GM19351 (cell line): ENCODE data around the gene ZMIZ1.

Experiments
- ATAC-seq: cut with Tn5 transposase; IDR thresholded peaks from one replicate; pipeline ENCODE4 v1.9.1; 2021; ENCODE audit warnings: mild to moderate bottlenecking, moderate library complexity; ENCODE audit not compliant: unreplicated experiment

ZMIZ1 gene

GRCh38 chr10:79183468-79183865, 114.7 kb downstream of the ZMIZ1 start:
- ATAC-seq: no peak

- ATAC-seq: no peak
Measured at GRCh38 chr10:79184145-79184625, 115.4 kb downstream of the ZMIZ1 start.

GRCh38 chr10:79184657-79185056, 115.9 kb downstream of the ZMIZ1 start:
- ATAC-seq: no peak

GRCh38 chr10:79185067-79185774, 116.5 kb downstream of the ZMIZ1 start:
- ATAC-seq: no peak

DNA sequence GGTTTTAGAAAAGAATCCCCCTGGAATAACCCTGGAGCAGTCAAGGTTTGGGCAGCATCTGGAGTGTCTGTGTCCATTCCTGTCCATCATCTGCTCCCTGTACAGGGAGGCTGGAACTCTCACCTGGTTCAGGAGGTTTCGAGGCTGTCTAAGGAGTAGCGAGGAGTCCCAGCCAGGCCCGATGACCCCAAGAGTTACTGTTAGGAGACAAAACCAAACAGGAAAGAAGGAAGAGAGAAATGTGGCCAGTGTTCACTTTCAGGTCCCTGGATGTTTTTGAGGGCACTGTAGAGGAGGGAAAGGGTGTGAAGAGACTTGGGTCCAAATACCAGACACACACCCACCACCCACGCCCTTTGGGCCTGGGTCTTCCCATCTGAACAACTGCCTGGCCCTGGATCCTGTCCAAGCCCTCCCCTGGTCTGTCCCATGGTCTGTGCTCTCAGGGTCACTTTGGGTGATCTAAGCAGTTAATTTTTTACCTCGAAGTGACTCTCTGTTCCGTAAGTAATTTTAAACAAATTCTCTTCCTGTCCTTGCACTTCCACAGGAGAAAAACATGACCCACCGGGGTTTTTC, 117.1 kb downstream of the ZMIZ1 start:
- no peak for ATAC-seq

DNA sequence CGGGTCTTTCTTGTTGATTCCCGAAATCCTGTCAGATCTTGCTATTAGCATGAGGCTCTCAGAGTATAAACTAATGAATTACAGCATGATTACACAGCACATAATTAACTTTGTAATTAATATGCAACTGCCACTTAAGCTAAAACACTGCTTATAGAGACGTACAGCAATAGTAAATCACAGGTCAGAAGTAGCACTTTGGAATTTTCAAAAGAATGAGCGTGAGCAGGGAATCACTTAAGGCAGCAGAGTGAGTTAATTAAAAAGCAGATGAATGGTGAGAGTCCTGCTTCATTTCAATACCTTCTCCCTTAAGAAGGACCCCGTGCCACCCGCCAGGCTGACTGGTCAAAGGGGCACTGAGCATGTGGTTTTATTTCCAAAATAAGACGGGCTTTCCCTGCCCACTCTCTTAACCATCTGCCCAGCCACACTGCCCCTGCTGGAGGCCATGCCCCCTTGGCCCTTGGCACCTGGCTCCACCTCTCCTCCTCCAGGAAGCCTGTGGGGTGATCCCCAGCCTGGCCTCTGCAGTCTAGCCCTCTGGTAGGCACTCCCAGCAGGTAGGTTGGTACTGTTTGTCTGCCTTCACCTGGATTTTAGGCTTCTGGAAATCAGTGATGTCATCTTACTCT, 117.8 kb downstream of the ZMIZ1 start:
- no peak for ATAC-seq

GRCh38 chr10:79187121-79187940, 118.6 kb downstream of the ZMIZ1 start:
- ATAC-seq: no peak

DNA sequence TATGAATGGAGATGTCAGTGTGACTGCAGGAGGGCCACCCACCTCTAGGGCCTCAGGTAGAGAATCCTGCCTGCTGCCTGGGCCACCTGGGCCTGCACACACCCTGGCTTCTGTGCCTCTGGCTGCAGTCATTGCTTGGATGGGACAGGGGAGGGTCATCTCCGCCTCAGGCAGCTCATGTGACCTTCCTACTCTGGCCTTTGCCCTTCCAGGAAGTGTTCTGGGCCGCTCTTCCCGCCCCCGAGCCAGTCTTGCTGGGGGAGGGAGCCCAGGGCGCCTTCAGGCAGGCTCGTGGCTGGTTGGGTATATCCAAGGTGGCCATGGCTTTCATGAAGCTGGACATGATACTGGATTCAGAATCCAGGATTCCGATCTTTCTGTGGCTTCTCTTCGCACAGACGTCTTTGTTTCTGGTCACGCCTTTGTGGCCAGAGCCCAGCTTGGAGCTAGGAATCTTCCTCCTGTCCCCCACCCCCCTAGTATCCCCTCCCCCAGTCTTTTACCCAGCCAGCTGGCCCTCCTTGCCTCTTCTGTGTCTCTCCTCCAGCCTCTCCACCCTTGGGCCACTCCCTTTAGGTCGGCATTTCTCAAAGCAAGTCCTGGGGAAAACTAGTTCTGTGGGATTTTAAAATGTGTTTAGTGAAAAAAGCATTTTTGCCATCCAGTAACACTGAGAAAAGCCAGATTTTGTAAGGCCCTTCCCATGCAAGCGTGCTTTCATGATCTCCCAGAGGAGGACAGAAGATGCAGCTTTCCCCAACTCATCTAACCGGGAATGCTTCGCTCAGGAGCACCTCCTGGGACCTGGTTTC, 119.6 kb downstream of the ZMIZ1 start:
- ATAC-seq: no peak

DNA sequence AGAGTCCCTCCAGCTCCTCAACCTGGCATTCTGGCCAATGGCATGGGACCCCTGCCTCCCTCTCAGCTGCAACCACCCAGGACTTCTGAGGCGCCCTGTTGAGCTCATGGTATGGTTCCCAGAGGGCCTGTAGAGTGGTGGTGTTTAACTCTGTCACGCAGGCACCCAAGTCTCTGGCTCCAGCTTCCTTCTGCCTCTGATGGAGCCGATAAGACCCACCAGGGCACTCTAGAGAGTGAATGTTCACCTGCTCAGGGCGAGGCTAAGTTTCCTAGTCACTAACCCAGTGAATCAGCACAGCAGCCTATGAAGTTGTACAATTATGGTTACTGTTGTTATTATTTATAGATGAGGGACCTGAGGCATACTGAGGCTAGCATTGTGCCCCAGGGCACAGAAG, 120.4 kb downstream of the ZMIZ1 start:
- no peak for ATAC-seq

DNA sequence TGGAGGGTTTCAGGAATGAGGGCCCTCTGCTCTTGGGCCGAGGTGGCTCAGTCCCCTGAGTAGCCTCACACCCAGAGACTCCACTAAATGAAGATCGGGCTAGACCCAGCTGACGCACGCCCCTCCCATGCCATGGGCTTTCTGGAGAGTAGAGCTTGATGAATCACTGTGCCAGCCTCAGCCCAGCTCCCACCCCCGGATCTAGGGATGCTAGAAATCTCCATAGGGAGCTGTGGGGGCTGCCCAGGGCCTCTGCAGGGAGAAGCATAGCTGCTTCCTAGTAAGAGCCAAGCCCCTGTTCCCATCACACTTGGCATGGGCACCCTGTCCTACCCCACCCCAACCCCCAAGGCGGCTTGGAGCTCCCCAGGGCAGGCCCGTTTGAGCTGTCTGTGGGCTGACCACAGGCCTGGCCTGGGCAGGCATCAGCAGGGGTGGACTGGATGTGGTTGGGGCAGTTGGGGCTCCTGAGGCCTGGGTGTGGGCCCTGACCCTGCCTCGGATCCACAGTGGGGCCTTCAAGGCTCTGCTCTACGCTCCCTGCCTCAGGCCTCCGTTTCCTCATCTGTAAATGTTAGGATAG, 121.2 kb downstream of the ZMIZ1 start:
- no peak for ATAC-seq

- ATAC-seq: no peak
Measured at GRCh38 chr10:79190740-79191261, 122.0 kb downstream of the ZMIZ1 start.

- no peak for ATAC-seq
Measured at GRCh38 chr10:79191951-79192676, 123.3 kb downstream of the ZMIZ1 start.

DNA sequence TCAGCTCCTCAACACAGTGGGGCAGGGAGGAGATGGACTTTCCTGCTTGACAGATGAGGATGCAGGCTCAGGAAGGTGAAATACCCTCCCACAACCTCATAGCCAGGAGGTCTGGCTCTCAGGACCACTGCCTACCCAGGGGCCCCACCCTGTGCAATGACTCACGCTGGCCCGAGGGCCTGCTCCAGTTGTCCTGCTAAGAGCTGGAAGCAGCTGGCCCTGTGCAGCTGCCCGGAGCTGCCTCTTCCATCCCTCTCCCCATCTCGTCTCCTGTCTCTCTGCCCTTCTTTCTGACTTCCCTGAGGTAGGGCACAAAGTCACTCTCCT, 123.9 kb downstream of the ZMIZ1 start:
- no peak for ATAC-seq

GRCh38 chr10:79193694-79194382, 125.1 kb downstream of the ZMIZ1 start:
- ATAC-seq: no peak

DNA sequence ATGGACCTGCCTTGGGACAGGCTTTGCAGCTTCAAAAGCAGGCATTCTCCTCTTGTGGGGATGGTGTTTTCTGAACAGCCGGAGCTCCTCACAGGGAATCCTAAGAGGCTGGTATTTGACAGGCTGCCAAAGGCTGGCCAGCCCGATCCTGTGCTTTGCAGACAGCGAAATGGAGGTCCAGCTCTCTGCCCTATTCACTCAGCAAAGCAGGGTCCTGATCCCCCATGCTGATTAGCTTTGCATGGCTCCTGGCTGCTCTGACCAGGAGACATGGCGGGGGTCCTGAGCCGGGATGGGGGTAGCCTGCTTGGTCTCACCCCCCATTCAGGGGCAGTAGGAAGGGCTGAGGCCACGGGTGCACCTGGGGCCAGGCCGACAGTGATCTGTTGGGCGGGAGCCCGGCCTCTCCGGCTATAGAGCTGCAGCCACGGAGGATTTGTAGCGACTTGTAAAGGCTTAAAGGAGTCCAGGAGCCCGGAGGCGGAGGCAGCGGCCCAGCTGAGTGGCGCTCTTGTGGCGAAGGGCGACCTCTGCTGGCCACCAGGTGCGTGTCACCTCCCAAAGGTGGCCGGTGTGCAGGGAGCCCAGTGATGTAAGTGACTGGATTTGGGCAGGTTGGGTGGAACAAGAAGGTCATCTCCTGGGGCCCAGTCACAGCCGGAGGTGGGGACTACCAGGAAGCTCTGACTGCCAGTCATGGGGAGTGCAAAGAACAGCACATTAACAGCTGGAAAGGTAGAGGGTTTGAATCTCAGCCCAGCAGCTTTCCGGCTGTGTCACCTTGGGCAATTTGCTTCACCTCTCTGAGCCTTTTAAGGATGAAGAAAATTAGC, 126.5 kb downstream of the ZMIZ1 start:
- ATAC-seq: peak; percentile 93

DNA sequence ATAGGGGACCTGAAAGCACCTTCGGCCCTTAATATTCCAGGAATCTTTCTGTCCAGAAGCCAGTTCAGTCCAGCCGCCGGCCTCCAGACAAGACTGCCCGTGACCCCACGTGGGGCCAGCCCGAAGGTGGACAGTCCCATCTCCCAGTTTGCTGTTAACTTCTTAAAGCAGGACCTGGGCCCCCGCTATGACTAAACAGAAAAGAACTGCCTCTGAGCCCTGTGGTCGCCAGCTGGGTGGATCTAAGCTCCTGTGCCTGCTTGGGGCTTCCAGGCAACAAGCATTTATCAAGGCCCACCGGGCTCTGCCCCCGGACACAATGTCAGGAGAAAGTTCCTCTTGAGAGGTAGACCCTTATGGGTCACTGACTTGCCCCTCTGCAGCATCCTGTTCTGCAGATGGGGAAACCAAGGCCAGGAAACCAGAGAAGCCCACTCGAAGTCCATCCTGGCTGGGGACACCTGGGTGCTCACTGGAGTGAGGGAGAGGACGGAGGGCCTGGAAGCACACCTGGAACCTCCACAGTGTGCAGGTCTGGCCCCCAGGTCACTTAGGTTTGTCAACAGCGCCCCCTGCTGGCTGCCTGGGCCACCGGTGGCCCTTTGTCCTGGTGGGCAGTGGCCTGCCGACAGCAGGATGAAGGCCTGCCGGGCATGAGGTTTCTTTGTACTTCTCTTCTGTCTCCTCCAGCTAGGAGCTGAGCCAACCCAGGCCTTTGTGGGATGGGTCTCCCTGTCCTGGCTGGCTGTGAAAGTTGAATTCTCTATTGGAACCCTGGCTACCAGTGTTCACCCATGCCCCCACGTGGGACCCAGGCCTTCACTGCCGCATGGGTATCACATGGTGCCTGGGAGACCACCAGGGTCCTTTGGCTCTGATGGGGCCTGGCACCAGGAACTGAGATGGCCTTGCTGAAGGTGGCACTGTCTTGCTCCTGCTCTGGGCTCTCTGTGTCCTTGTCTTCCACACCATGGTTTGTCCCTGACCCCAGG, 128.0 kb downstream of the ZMIZ1 start:
- ATAC-seq: peak; percentile 58

DNA sequence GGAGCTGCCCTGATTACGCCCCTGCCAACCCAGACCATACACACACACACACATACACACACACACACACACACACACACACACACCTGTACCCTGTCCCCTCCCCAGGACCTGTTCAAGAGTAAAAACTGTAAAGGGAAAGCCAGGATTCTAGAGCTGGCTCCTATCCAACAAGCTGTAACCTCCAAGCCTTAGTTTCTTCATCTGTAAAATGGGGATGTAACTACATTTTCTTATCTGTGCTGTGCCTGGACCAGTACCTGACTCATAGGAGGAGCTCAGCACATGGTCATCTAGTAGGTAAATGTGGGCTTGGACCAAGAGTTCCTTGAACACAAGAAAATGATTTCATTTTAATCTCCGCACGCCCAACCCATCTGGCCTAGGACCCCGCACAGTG, 128.8 kb downstream of the ZMIZ1 start:
- ATAC-seq: no peak
